WTC11 (cell line): ENCODE data around the gene PCNX4. TPM values are rescaled to one million over a fixed set of nuclear protein-coding genes. Genes with fewer than 3 reads are reported as not detected.

Source experiments
- ATAC-seq: fragments of 200-7000 bp; cut with Tn5 transposase; 2 replicates; pipeline ENCODE4 v1.10.0; 2021; ENCODE audit warnings: mild to moderate bottlenecking, moderate library complexity
- CTCF ChIA-PET: fragments of 300-600 bp; sonication (Branson Sonifier 250); formaldehyde crosslinking; loops from one replicate; lab custom pipeline; 2021; ENCODE audit warnings: antibody characterized with exemption; lab: Charles Lee
- POLR2A ChIA-PET: fragments of 350-600 bp; sonication (Branson Sonifier 250); formaldehyde crosslinking; loops from one replicate; lab custom pipeline; 2021; ENCODE audit warnings: antibody characterized with exemption; lab: Charles Lee
- DNase-seq: peaks from one replicate; pipeline ENCODE4 v3.0.0; 2021; ENCODE audit warnings: low spot score
- H3K27ac Mint-ChIP-seq: 2 replicates; pipeline ENCODE4 v1.8.0; 2021; ENCODE audit warnings: mixed read lengths
- H3K27me3 Mint-ChIP-seq: 2 replicates; pipeline ENCODE4 v1.8.0; 2021; ENCODE audit warnings: low read depth, mild to moderate bottlenecking, moderate library complexity, mixed read lengths
- H3K36me3 Mint-ChIP-seq: 2 replicates; pipeline ENCODE4 v1.8.0; 2021; ENCODE audit warnings: mixed read lengths
- H3K4me1 Mint-ChIP-seq: 2 replicates; pipeline ENCODE4 v1.8.0; 2022; ENCODE audit warnings: mixed read lengths
- H3K4me3 Mint-ChIP-seq: 2 replicates; pipeline ENCODE4 v1.8.0; 2021; ENCODE audit warnings: mild to moderate bottlenecking, moderate library complexity, mixed read lengths
- H3K9me3 Mint-ChIP-seq: 2 replicates; pipeline ENCODE4 v1.8.0; 2021; ENCODE audit warnings: mixed read lengths
- ATF2 ChIP-seq: sonication (generic); formaldehyde crosslinking; IDR thresholded peaks from 2 replicates; pipeline ENCODE4 v1.8.1; 2022; ENCODE audit warnings: low read depth, missing genetic modification reagents, borderline replicate concordance
- ELF4 ChIP-seq: sonication (generic); formaldehyde crosslinking; IDR thresholded peaks from 2 replicates; pipeline ENCODE4 v1.8.1; 2022; ENCODE audit warnings: low read depth, mild to moderate bottlenecking, moderate library complexity, missing genetic modification reagents
- ETV6 ChIP-seq: sonication (generic); formaldehyde crosslinking; IDR thresholded peaks from 2 replicates; pipeline ENCODE4 v1.8.1; 2022; ENCODE audit warnings: mild to moderate bottlenecking, missing genetic modification reagents
- FOXK1 ChIP-seq: sonication (generic); formaldehyde crosslinking; IDR thresholded peaks from 2 replicates; pipeline ENCODE4 v1.8.0; 2022; ENCODE audit warnings: mild to moderate bottlenecking, moderate library complexity, missing genetic modification reagents
- IRF1 ChIP-seq: sonication (generic); formaldehyde crosslinking; IDR thresholded peaks from 2 replicates; pipeline ENCODE4 v1.8.0; 2023; ENCODE audit warnings: missing genetic modification reagents
- JAZF1 ChIP-seq: fragments of 250-450 bp; sonication (Bioruptor Pico); IDR thresholded peaks from 2 replicates; pipeline ENCODE4 v1.9.0; 2021; ENCODE audit warnings: moderate library complexity, mild to moderate bottlenecking, inconsistent platforms
- JUN ChIP-seq: sonication (generic); formaldehyde crosslinking; IDR thresholded peaks from 2 replicates; pipeline ENCODE4 v1.8.0; 2023; ENCODE audit warnings: mild to moderate bottlenecking, missing genetic modification reagents
- KAT7 ChIP-seq: sonication (generic); formaldehyde crosslinking; IDR thresholded peaks from 2 replicates; pipeline ENCODE4 v1.8.1; 2023; ENCODE audit warnings: missing genetic modification reagents, mild to moderate bottlenecking, borderline replicate concordance
- MLX ChIP-seq: sonication (generic); formaldehyde crosslinking; IDR thresholded peaks from 2 replicates; pipeline ENCODE4 v1.8.1; 2023; ENCODE audit warnings: mild to moderate bottlenecking, missing genetic modification reagents, moderate library complexity
- NFYB ChIP-seq: sonication (generic); formaldehyde crosslinking; conservative IDR thresholded peaks from 2 replicates; pipeline ENCODE4 v1.8.0; 2022; ENCODE audit warnings: low read depth, missing genetic modification reagents
- NR2C2 ChIP-seq: sonication (generic); formaldehyde crosslinking; IDR thresholded peaks from 2 replicates; pipeline ENCODE4 v1.8.0; 2022; ENCODE audit warnings: mild to moderate bottlenecking, missing genetic modification reagents
- TCF7 ChIP-seq: sonication (generic); formaldehyde crosslinking; IDR thresholded peaks from 2 replicates; pipeline ENCODE4 v1.8.0; 2022; ENCODE audit warnings: mild to moderate bottlenecking, low read depth, missing genetic modification reagents, moderate library complexity
- ZNF121 ChIP-seq: sonication (generic); formaldehyde crosslinking; IDR thresholded peaks from 2 replicates; pipeline ENCODE4 v1.8.0; 2023; ENCODE audit warnings: missing genetic modification reagents
- ZNF232 ChIP-seq: sonication (generic); formaldehyde crosslinking; IDR thresholded peaks from 2 replicates; pipeline ENCODE4 v1.8.0; 2022; ENCODE audit warnings: mild to moderate bottlenecking, missing genetic modification reagents
- ZNF263 ChIP-seq: sonication (generic); formaldehyde crosslinking; IDR thresholded peaks from 2 replicates; pipeline ENCODE4 v1.8.1; 2022; ENCODE audit warnings: low read depth, mild to moderate bottlenecking, moderate library complexity, missing genetic modification reagents
- total RNA-seq: library from RNA; stranded (reverse); gene quantifications from 3 replicates; pipeline ENCODE4 v1.2.3, GENCODE V29; 2021
- TF ChIP-seq, protein P1 (sequence below): fragments of 250-450 bp; sonication (Bioruptor Pico); IDR thresholded peaks from 2 replicates; pipeline ENCODE4 v1.9.0; 2021; ENCODE audit warnings: mild to moderate bottlenecking
- TF ChIP-seq, protein P2 (sequence below): sonication (generic); formaldehyde crosslinking; IDR thresholded peaks from 2 replicates; pipeline ENCODE4 v1.8.0; 2022; ENCODE audit warnings: mild to moderate bottlenecking, missing genetic modification reagents
- TF ChIP-seq, protein P3 (sequence below): fragments of 250-450 bp; sonication (Bioruptor Pico); IDR thresholded peaks from 2 replicates; pipeline ENCODE4 v1.9.0; 2021; ENCODE audit warnings: moderate library complexity, mild to moderate bottlenecking, inconsistent platforms, borderline replicate concordance

Gene PCNX4
- total RNA-seq, 1 experiment from 2014 or later: 31.7 TPM

DNA sequence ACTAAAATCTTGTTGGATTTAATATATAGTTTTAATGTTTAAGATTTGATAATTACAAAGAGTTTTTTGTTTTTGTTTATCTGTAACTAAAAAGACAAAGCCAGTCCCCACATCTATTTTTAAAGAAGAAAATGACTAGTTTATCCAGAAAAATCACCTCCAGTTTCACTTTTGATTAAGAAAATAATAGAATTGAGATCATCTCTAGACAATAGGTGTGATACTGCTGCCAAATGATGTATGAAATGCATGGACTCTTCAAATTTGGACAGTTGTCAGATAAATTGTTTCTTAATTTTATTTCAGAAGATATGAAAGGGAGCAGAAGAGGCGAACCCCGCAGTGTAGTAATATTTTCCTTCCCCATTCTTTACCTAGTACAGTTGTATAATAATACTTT lies 20.0 kb downstream of the PCNX4 start:
- Mint-ChIP-seq H3K9me3 (peaks cover 4% of the 10 kb centered on the region), H3K27ac (no peak overlapping the region), H3K4me3 (no peak overlapping the region), H3K36me3 (peaks cover 23% of the 10 kb centered on the region), H3K4me1 (0 out of 2 replicates have a peak, but pooled peaks cover 2% of the 10 kb centered on the region), H3K27me3 (no peaks in the 10 kb centered on the region)
- TF ChIP-seq JUN (CRISPR knock-in tag) (no peak), NFYB (CRISPR knock-in tag) (no peak), TCF7 (no peak), MLX (CRISPR knock-in tag) (no peak), FOXK1 (CRISPR knock-in tag) (no peak), KAT7 (CRISPR knock-in tag) (no peak), JAZF1 (CRISPR knock-in tag) (no peak), NR2C2 (no peak)
- TF ChIP-seq, protein P1, sequence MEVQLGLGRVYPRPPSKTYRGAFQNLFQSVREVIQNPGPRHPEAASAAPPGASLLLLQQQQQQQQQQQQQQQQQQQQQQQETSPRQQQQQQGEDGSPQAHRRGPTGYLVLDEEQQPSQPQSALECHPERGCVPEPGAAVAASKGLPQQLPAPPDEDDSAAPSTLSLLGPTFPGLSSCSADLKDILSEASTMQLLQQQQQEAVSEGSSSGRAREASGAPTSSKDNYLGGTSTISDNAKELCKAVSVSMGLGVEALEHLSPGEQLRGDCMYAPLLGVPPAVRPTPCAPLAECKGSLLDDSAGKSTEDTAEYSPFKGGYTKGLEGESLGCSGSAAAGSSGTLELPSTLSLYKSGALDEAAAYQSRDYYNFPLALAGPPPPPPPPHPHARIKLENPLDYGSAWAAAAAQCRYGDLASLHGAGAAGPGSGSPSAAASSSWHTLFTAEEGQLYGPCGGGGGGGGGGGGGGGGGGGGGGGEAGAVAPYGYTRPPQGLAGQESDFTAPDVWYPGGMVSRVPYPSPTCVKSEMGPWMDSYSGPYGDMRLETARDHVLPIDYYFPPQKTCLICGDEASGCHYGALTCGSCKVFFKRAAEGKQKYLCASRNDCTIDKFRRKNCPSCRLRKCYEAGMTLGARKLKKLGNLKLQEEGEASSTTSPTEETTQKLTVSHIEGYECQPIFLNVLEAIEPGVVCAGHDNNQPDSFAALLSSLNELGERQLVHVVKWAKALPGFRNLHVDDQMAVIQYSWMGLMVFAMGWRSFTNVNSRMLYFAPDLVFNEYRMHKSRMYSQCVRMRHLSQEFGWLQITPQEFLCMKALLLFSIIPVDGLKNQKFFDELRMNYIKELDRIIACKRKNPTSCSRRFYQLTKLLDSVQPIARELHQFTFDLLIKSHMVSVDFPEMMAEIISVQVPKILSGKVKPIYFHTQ (CRISPR knock-in tag): no peak
- ATAC-seq (no peak), DNase-seq (no peak)
- POLR2A ChIA-PET: no interaction called here
- CTCF ChIA-PET: no interaction called here

DNA sequence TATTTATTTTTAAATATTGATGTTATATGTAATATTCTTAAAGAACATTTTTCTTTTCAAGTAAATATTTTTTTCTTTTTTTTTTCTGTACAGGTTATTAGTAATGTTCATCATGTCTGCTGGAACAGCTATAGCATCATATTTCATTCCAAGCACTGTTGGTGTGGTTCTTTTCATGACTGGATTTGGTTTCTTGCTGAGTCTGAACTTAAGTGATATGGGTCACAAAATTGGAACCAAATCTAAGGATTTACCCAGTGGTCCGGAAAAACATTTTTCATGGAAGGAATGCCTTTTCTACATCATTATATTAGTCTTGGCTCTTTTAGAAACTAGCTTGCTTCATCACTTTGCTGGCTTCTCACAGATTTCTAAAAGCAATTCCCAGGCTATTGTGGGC lies 23.2 kb downstream of the PCNX4 start:
- ChIA-PET POLR2A (no interaction called here), CTCF (no interaction called here)
- no peaks in the 10 kb centered on the region for H3K27me3 Mint-ChIP-seq
- no peaks in the 10 kb centered on the region for H3K9me3 Mint-ChIP-seq
- DNase-seq (no peak), ATAC-seq (no peak)
- H3K4me3 Mint-ChIP-seq: no peak overlapping the region
- H3K36me3 Mint-ChIP-seq: peaks cover 22% of the 10 kb centered on the region
- H3K27ac Mint-ChIP-seq: no peak overlapping the region
- H3K4me1 Mint-ChIP-seq: no peaks in the 10 kb centered on the region
- TF ChIP-seq ZNF121 (CRISPR knock-in tag): no peak
- TF ChIP-seq ZNF263: no peak
- TF ChIP-seq, protein P2, sequence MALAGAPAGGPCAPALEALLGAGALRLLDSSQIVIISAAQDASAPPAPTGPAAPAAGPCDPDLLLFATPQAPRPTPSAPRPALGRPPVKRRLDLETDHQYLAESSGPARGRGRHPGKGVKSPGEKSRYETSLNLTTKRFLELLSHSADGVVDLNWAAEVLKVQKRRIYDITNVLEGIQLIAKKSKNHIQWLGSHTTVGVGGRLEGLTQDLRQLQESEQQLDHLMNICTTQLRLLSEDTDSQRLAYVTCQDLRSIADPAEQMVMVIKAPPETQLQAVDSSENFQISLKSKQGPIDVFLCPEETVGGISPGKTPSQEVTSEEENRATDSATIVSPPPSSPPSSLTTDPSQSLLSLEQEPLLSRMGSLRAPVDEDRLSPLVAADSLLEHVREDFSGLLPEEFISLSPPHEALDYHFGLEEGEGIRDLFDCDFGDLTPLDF (CRISPR knock-in tag): no peak
- TF ChIP-seq ELF4 (CRISPR knock-in tag): no peak
- TF ChIP-seq, protein P3, sequence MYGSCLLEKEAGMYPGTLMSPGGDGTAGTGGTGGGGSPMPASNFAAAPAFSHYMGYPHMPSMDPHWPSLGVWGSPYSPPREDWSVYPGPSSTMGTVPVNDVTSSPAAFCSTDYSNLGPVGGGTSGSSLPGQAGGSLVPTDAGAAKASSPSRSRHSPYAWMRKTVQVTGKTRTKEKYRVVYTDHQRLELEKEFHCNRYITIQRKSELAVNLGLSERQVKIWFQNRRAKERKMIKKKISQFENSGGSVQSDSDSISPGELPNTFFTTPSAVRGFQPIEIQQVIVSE (CRISPR knock-in tag): no peak
- no peak for TF ChIP-seq ZNF232 (CRISPR knock-in tag)
- TF ChIP-seq ATF2 (CRISPR knock-in tag): no peak
- TF ChIP-seq ETV6 (CRISPR knock-in tag): no peak
- TF ChIP-seq IRF1: no peak
